SJCRH30 (cell line): ENCODE data around the gene WDFY1. TPM values are rescaled to one million over a fixed set of nuclear protein-coding genes. Genes with fewer than 3 reads are reported as not detected.

Experiments
- DNase-seq, 2 experiments: peaks; one replicate each; pipeline ENCODE4 v3.0.0-alpha.2; 2015 to 2020
- H3K27ac ChIP-seq: fragments of 250-450 bp; sonication (Bioruptor Pico); 2 replicates; pipeline ENCODE4 v1.5.1; 2020; ENCODE audit warnings: mild to moderate bottlenecking, moderate library complexity
- H3K27me3 ChIP-seq: fragments of 250-450 bp; sonication (Bioruptor Pico); 2 replicates; pipeline ENCODE4 v1.5.1; 2020; ENCODE audit warnings: mild to moderate bottlenecking, moderate library complexity
- H3K36me3 ChIP-seq: fragments of 250-450 bp; sonication (Bioruptor Pico); 2 replicates; pipeline ENCODE4 v1.5.1; 2020; ENCODE audit warnings: mild to moderate bottlenecking, moderate library complexity
- H3K4me1 ChIP-seq: fragments of 250-450 bp; sonication (Bioruptor Pico); 2 replicates; pipeline ENCODE4 v1.5.1; 2020; ENCODE audit warnings: mild to moderate bottlenecking, moderate library complexity
- H3K4me3 ChIP-seq: fragments of 250-450 bp; sonication (Bioruptor Pico); 2 replicates; pipeline ENCODE4 v1.5.1; 2020; ENCODE audit warnings: mild to moderate bottlenecking, moderate library complexity
- H3K9me3 ChIP-seq: fragments of 250-450 bp; sonication (Bioruptor Pico); replicated peaks from 2 replicates; pipeline ENCODE4 v1.5.1; 2020; ENCODE audit warnings: mild to moderate bottlenecking, moderate library complexity
- total RNA-seq: library from RNA; depleted of rRNA; stranded (reverse); fragments of >200 nt; shearing (Covaris generic); gene quantifications from 2 replicates; pipeline ENCODE4 v1.2.3, GENCODE V29; 2014

The WDFY1 gene
- total RNA-seq, 1 experiment from 2014 or later, result 82.0 TPM

DNA sequence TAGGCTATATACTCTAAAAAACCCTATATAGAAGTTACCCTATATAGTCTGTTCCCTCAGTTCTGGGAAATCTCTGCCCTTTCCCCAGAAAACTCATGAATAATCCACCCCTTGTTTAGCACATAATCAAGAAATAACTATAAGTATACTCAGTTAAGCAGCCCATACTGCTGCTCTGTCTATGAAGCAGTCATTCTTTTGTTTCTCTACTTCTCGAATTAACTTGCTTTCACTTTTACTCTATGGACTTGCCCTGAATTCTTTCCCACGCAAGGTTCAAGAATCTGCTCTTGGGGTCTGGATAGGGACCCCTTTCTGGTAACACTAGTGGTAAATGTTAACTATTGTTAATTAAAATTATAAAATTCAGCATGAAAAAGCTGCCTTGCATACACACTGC is 90.4 kb downstream of the WDFY1 start:
- Histone ChIP-seq H3K4me3 (no peak overlapping the region), H3K27me3 (no peaks in the 10 kb centered on the region), H3K36me3 (no peaks in the 10 kb centered on the region), H3K9me3 (no peaks in the 10 kb centered on the region), H3K4me1 (no peaks in the 10 kb centered on the region), H3K27ac (no peak overlapping the region)
- no peak for DNase-seq

GRCh38 chr2:223853425-223853837 is 91.7 kb downstream of the WDFY1 start:
- Histone ChIP-seq H3K36me3 (no peaks in the 10 kb centered on the region), H3K4me1 (no peaks in the 10 kb centered on the region), H3K27ac (no peak overlapping the region), H3K4me3 (no peak overlapping the region), H3K27me3 (no peaks in the 10 kb centered on the region), H3K9me3 (no peaks in the 10 kb centered on the region)
- no peak for DNase-seq

GRCh38 chr2:223852281-223852795 is 92.8 kb downstream of the WDFY1 start:
- DNase-seq, result no peak
- Histone ChIP-seq H3K27ac (no peak overlapping the region), H3K9me3 (no peaks in the 10 kb centered on the region), H3K36me3 (no peaks in the 10 kb centered on the region), H3K27me3 (no peaks in the 10 kb centered on the region), H3K4me3 (no peak overlapping the region), H3K4me1 (no peaks in the 10 kb centered on the region)

DNA sequence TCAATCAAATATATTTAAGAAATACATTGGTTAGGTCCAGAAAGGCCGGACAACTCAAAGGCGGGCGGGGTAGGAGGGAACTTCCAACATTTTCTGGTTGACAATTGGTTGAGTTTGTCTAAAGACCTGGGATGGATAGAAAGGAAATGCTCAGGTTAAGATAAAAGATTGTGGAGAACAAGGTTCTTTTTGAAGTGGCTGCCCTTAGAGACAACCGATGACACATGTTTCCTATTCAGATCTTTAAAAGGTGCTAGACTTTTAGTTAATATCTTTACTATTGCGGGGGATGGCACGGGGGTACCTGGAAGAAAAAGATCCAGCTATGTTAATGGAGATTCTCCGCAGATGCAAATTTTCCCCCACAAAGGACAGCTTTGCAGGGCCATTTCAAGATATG is 97.7 kb downstream of the WDFY1 start:
- Histone ChIP-seq H3K9me3 (no peaks in the 10 kb centered on the region), H3K27ac (no peak overlapping the region)

DNA sequence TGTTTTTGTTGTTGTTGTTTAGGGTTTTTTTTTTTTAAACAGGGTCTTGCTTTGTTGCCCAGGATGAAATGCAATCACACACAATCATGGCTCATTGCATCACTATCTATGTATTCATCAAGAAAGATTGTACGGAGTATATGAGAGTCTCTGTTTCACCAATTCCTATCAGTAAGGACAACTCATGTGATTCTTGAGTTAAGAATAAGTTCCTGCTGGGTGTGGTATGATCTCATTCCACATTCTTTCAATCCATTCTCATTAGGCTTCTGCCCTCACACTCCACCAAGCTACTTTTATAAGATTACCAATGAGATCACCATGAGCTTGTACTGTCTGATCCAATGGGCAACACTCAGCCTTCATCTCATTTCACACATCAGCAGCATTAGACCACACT is 98.6 kb downstream of the WDFY1 start:
- Histone ChIP-seq H3K4me3 (no peak overlapping the region), H3K4me1 (no peaks in the 10 kb centered on the region), H3K36me3 (no peaks in the 10 kb centered on the region), H3K27me3 (no peaks in the 10 kb centered on the region), H3K9me3 (no peaks in the 10 kb centered on the region), H3K27ac (no peak overlapping the region)
- DNase-seq, result no peak

More for the DNA sequence above, 97.7 kb downstream of the WDFY1 start:
- Histone ChIP-seq H3K36me3 (no peaks in the 10 kb centered on the region), H3K4me1 (no peaks in the 10 kb centered on the region), H3K4me3 (no peak overlapping the region), H3K27me3 (no peaks in the 10 kb centered on the region)
- DNase-seq, result no peak

DNA sequence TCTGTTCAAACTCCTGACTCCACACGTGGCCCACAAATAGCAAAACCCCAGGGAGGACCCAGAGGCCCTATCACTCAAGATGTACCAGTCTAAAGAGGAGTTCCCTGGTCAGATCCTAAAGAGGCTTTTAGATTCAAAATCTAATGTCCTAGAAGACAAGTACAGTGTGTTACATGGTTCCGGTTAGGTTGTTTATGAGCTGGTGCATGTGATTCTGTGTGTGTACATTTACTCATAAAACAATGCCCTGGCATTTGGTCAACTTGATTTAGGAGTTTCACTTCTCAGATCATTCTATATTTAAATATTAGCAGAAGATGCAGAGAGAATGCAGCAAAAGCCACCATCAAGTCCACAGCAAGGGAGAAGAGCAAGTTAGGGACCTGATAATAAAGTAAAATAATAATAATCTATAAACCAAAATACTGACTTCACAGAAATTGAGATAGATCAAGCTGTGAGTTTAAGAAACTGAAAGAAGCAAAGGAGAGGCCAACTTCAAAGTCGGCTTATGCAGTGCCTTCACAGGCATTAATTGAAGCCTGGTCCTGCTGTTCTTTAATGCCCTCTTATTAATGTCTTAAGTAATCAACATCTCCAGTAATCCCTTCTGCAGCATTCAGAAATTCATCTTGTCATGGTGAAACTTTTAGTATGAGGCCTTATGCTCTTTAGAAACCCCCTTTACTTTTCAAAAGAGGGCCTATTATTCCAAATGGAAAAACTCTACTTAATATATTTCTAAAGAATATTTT is 103.5 kb downstream of the WDFY1 start:
- DNase-seq, result no peak
- H3K9me3 ChIP-seq, result no peaks in the 10 kb centered on the region
- no peak overlapping the region for H3K4me3 ChIP-seq
- no peak overlapping the region for H3K27ac ChIP-seq
- H3K4me1 ChIP-seq, result no peaks in the 10 kb centered on the region
- no peaks in the 10 kb centered on the region for H3K36me3 ChIP-seq
- no peaks in the 10 kb centered on the region for H3K27me3 ChIP-seq

DNA sequence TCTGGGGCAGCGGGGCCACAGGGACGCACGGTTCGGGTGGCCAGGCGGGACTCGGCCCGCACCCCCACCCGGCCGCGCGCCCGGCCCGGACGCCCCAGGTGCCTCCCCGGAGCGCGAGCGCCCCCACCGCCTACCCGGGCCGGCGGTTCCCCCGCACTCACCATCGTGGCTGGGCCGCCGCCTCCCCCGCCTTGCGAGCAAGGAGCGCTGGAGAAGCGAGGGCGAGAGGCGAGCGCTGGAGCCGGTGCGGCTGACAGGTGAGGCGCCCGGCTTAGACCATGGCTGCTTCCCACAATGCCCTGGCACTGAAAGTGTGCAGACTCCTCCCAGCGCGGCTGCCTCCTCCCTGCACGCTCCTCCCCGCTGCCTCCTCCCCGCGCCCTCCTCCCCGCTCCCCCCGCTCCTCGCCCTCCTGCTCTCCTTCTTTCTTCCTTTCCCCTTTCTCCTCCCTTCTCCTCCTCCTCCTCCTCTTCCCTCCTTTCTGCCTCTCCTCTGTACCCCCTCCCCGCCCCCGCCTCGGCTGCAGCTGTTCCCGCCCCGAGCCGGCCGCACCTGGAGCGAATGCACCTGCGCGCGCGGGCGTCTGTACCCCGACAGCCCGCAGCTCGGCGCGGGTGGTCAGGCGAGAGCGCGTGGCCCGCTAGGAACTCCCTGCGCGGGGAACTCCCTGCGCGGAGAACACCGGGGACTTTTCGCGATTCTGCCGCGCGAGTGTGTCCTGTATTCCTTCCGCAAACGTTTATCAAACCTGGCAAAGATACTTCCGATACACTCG is 107.7 kb downstream of the WDFY1 start, which contains the start of gene AP1S3:
Gene AP1S3 (minus strand): TSS at position 296 of the 775 bp plus-strand sequence. CDS start 132 bp downstream, at position 164.
- no peak for DNase-seq

GRCh38 chr2:223835701-223836532 is 109.2 kb downstream of the WDFY1 start:
- H3K27me3 ChIP-seq, result no peaks in the 10 kb centered on the region
- no peaks in the 10 kb centered on the region for H3K4me1 ChIP-seq
- no peak overlapping the region for H3K4me3 ChIP-seq
- no peak overlapping the region for H3K27ac ChIP-seq
- no peaks in the 10 kb centered on the region for H3K36me3 ChIP-seq
- DNase-seq, result no peak
- H3K9me3 ChIP-seq, result no peaks in the 10 kb centered on the region

More for the DNA sequence above, 107.7 kb downstream of the WDFY1 start, which contains the start of gene AP1S3:
- Histone ChIP-seq H3K36me3 (no peaks in the 10 kb centered on the region), H3K9me3 (no peaks in the 10 kb centered on the region), H3K27ac (no peak within 1 kb of the TSS), H3K4me1 (no peaks in the 10 kb centered on the region), H3K27me3 (no peaks in the 10 kb centered on the region), H3K4me3 (no peak within 1 kb of the TSS)

GRCh38 chr2:223834431-223834830 is 110.7 kb downstream of the WDFY1 start:
- no peaks in the 10 kb centered on the region for H3K27me3 ChIP-seq
- DNase-seq, result no peak
- H3K9me3 ChIP-seq, result no peaks in the 10 kb centered on the region
- H3K27ac ChIP-seq, result no peak overlapping the region
- no peaks in the 10 kb centered on the region for H3K36me3 ChIP-seq
- H3K4me3 ChIP-seq, result no peak overlapping the region
- H3K4me1 ChIP-seq, result no peaks in the 10 kb centered on the region

DNA sequence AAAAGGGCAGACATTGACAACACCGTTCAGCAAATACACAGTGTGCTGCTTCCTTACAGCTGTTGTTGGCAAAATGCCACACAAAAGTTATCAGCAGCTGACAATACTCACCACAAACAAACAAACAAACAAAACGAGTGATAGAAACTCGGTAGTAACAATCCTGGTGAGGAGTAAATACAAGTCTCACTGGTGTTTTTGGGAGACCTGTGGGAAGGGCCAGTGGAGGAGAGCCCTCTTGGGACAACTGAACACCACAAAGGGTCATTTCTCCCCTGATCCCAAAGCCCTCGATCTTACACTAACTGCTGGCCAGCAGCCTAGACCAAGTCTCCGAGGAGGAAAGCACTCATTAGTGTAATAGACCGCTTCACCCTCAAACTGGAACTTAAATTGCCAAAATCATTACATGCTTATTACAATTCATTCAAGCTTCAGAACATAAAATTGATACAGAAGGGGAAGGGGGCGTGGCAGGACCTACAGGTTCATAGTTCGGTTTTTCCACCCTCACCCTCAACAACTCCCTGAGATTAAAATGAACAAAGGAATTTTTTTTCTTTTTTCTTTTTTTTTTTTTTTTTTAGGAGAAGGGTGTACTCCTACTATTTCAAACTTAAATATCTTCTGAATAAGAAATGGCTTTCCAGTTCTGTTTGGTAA is 112.8 kb downstream of the WDFY1 start:
- no peaks in the 10 kb centered on the region for H3K9me3 ChIP-seq
- H3K36me3 ChIP-seq, result no peaks in the 10 kb centered on the region
- H3K27ac ChIP-seq, result no peak overlapping the region
- no peaks in the 10 kb centered on the region for H3K4me1 ChIP-seq
- DNase-seq, result peak; percentile 12 to 47
- no peaks in the 10 kb centered on the region for H3K27me3 ChIP-seq
- H3K4me3 ChIP-seq, result no peak overlapping the region; the same call in 1 of the 2 replicates

DNA sequence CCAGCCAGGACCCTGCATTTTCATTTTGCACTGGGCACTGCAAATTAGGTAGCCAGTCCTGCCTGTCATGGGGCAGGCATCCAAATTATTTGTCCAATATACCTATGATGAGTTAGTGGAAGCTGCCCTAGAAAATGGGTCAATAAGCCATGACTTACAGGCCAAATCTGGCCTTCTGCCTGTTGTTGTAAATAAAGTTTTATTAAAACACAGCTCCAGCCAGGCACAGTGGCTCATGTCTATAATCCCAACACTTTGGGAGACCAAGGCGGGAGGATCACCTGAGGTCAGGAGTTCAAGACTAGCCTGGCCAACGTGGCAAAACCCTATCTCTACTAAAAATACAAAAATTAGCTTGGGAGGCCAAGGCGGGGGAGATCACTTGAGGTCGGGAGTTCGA is 116.0 kb downstream of the WDFY1 start:
- H3K9me3 ChIP-seq, result no peaks in the 10 kb centered on the region
- no peaks in the 10 kb centered on the region for H3K36me3 ChIP-seq
- no peak for DNase-seq
- H3K4me1 ChIP-seq, result no peaks in the 10 kb centered on the region
- no peaks in the 10 kb centered on the region for H3K27me3 ChIP-seq
- H3K4me3 ChIP-seq, result no peak overlapping the region
- no peak overlapping the region for H3K27ac ChIP-seq

DNA sequence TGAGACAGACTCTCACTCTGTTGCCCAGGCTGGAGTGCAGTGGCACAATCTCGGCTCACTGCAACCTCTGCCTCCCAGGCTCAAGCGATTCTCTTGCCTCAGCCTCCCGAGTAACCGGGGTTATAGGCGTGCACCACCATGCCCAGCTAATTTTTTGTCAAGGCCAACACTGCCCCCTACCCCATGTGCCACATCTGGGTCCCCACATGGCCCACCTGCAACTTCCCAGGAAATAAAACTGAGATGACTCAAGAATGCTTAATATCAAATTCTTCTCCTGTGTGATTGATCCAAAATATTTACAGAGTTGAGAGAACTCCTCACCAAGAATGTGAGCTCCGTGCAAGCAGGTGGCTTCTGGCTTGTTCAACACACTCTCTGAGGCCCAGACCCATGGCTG is 116.8 kb downstream of the WDFY1 start:
- H3K9me3 ChIP-seq, result no peaks in the 10 kb centered on the region

GRCh38 chr2:223826995-223827394 is 118.1 kb downstream of the WDFY1 start:
- no peaks in the 10 kb centered on the region for H3K36me3 ChIP-seq
- no peak overlapping the region for H3K4me3 ChIP-seq

More for the DNA sequence above, 116.8 kb downstream of the WDFY1 start:
- Histone ChIP-seq H3K4me3 (no peak overlapping the region), H3K4me1 (no peaks in the 10 kb centered on the region), H3K27ac (no peak overlapping the region), H3K27me3 (no peaks in the 10 kb centered on the region), H3K36me3 (no peaks in the 10 kb centered on the region)
- no peak for DNase-seq

More at GRCh38 chr2:223826995-223827394, 118.1 kb downstream of the WDFY1 start:
- DNase-seq, result no peak
- no peak overlapping the region for H3K27ac ChIP-seq
- H3K9me3 ChIP-seq, result no peaks in the 10 kb centered on the region
- H3K4me1 ChIP-seq, result no peaks in the 10 kb centered on the region
- H3K27me3 ChIP-seq, result no peaks in the 10 kb centered on the region
